ENCODE results near the gene NDUFA11. TPM values are rescaled to one million over a fixed set of nuclear protein-coding genes. Genes with fewer than 3 reads are reported as not detected.

The NDUFA11 gene
- polyA plus RNA-seq (ENCODE audit: insufficient read length in 10 of 10), result 100 to 1,000 TPM; 142 to 217 (median 157) TPM
- long read RNA-seq, donor 1, transcript NDUFA11-201 (4 exons, 539 nt), result major isoform, 180 of 204 reads
- long read RNA-seq, donor 1, transcript NDUFA11-204 (2 exons, 403 nt), result minor isoform, 6 of 204 reads
- long read RNA-seq, donor 1, transcript NDUFA11-205 (3 exons, 2,154 nt), result minor isoform, 8 of 204 reads
- long read RNA-seq, donor 1, partial matches to known transcripts, result 7 of 204 reads
- long read RNA-seq, donor 1, other reads (novel, unspliced or antisense), result 0 of 204 reads
- long read RNA-seq, donor 2, transcript NDUFA11-204 (2 exons, 403 nt), result minor isoform, 5 of 201 reads
- long read RNA-seq, donor 2, transcript NDUFA11-205 (3 exons, 2,154 nt), result minor isoform, 5 of 201 reads
- long read RNA-seq, donor 2, transcript NDUFA11-201 (4 exons, 539 nt), result major isoform, 182 of 201 reads
- long read RNA-seq, donor 2, partial matches to known transcripts, result 7 of 201 reads
- long read RNA-seq, donor 2, other reads (novel, unspliced or antisense), result 0 of 201 reads
- long read RNA-seq, donor 3, result 0 reads
- long read RNA-seq, donor 4, transcript NDUFA11-204 (2 exons, 403 nt), result minor isoform, 5 of 158 reads
- long read RNA-seq, donor 4, transcript NDUFA11-201 (4 exons, 539 nt), result major isoform, 150 of 158 reads
- long read RNA-seq, donor 4, partial matches to known transcripts, result 0 of 158 reads
- long read RNA-seq, donor 4, other reads (novel, unspliced or antisense), result 0 of 158 reads
- long read RNA-seq, donor 5, transcript NDUFA11-205 (3 exons, 2,154 nt), result minor isoform, 7 of 305 reads
- long read RNA-seq, donor 5, transcript NDUFA11-201 (4 exons, 539 nt), result major isoform, 278 of 305 reads
- long read RNA-seq, donor 5, partial matches to known transcripts, result 17 of 305 reads
- long read RNA-seq, donor 5, other reads (novel, unspliced or antisense), result 0 of 305 reads
- long read RNA-seq, donor 6, transcript NDUFA11-201 (4 exons, 539 nt), result major isoform, 176 of 211 reads
- long read RNA-seq, donor 6, transcript NDUFA11-205 (3 exons, 2,154 nt), result minor isoform, 5 of 211 reads
- long read RNA-seq, donor 6, partial matches to known transcripts, result 23 of 211 reads
- long read RNA-seq, donor 6, other reads (novel, unspliced or antisense), result 0 of 211 reads
- long read RNA-seq, donor 7, transcript NDUFA11-201 (4 exons, 539 nt), result major isoform, 88 of 95 reads
- long read RNA-seq, donor 7, partial matches to known transcripts, result 0 of 95 reads
- long read RNA-seq, donor 7, other reads (novel, unspliced or antisense), result 0 of 95 reads
- long read RNA-seq, donor 8, transcript NDUFA11-204 (2 exons, 403 nt), result minor isoform, 5 of 125 reads
- long read RNA-seq, donor 8, transcript NDUFA11-201 (4 exons, 539 nt), result major isoform, 115 of 125 reads
- long read RNA-seq, donor 8, partial matches to known transcripts, result 0 of 125 reads
- long read RNA-seq, donor 8, other reads (novel, unspliced or antisense), result 0 of 125 reads
- long read RNA-seq, donor 9, transcript NDUFA11-201 (4 exons, 539 nt), result major isoform, 22 of 23 reads
- long read RNA-seq, donor 9, partial matches to known transcripts, result 0 of 23 reads
- long read RNA-seq, donor 9, other reads (novel, unspliced or antisense), result 0 of 23 reads

GRCh38 chr19:5903624-5904351 is at the start of gene NDUFA11:
Gene NDUFA11 (minus strand): TSS chr19:5903790. CDS start chr19:5903708, 82 bp downstream.
- DNase-seq, result peak; percentile 95 to 100 (median 97)

GRCh38 chr19:5953030-5953589 is 49.5 kb upstream of the NDUFA11 start:
- no peak for DNase-seq

DNA sequence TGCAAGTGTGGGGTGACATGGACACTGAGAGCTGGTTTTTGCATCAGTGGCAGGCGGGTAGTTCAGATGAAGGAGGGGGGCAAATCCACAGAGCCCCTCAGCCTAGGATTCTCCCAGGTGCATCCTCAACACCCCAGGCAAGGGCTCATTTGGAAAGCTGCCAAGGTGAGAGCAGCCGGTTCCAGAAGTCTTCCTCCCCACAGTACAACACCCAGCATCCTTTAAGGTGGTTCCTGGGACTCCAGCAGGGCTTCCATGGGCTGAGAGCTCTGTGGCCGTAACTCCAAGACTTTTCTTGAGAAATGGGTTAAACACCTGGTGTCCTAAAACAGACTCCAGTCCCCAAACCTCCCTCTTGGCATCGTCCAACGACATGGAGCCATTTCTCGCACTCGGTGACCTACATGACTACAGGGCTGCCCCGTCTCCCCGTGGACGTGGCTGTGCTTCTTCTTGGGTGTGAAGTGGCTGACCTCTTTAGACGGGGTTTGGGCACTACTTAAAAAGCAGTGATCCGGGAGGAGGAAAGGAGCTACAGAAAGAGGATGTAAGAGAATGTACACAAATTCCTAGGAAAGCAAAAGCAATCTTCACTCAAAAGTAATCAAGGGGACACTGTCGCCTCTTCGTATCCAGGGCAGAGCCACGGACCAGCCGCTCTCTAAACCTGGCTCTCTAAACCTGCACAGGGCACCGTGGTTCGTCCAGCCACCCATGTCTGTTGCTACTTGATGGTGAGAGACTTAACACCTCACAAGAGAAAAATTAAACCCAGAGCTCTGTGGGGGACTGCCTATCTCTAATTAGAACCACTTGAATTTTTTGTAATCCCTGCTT is 48.8 kb upstream of the NDUFA11 start:
- peak in 1 of 3 donors; percentile 28 for DNase-seq

GRCh38 chr19:5951338-5951861 is 47.8 kb upstream of the NDUFA11 start:
- peak in 1 of 3 donors; percentile 35 for DNase-seq

DNA sequence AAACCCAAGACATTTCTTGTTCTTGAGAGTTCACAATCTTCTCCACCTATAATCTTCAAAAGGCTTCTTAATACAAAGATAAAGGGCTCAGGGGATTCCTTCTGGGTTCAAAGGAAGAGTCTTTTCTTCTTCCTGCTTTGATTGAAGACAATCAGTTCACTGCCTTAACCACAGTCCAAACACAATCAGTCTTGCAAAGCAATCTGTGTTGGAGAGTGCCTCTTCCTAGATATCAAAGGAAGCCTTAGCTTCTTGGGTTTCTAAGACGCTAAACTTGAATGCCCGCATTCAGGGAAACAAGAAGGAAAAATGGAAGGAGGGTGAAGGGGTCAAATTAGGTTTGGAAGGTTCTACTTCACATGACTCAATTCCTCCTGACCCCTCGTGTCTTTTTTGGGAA is 47.2 kb upstream of the NDUFA11 start:
- DNase-seq, result no peak

- DNase-seq, result no peak
Measured at GRCh38 chr19:5949792-5950305, 46.3 kb upstream of the NDUFA11 start.

DNA sequence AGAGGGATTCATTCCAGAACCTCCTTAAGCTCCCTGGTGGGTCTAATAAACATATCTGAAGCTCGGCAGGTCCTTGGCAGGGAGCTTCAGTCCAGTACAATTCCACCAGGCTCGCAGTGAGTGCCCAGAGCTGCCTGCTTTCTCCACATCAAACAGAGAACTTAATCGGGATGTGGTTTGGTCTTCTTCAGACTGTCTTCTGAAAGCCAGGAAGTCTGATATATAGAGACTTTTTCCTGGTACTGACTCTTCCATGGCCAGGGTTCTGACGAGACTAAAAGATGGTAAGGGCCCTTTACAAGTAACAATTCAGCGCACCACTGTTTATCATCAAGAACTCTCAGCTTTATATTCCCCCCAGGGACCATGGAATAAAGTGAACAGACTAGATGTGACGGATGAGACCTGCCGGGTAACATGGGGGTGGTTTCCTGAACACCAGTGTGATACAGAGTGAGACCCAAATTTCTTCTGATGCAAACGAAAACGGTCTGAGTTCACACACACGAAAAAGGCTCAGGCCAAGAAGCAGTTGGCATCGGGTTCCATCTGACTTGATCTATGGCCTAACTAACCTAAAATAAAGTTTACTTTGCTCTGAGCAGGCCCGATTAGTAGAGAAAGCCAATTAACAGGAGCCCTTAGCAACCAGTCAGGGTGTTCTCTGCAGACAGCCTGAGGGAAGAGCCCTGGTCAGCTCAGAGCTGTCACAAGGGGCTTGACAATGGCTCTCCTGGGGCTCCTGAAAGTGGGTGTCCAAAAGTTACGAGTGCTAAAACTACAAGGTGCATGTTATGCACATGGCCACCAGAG is 45.4 kb upstream of the NDUFA11 start:
- DNase-seq, result no peak

DNA sequence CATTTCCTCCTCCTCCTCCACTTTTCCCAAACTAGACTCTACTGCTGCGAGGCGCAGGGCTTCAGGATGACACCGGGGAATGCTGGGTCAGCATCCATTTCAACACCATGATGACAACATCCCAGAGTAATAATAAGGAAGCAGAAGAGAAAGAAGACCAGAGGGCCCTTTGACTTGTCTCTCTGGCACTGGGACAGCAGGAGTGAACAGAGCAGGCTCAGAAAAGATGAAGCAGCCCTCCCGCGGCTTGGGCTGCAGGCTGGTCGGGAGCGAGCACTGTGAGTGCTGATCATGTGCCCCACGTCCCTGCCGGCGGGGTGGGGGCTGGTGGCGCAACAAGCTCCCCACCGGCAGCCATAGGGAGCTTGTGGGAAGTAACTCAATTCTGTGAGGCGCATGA is 43.8 kb upstream of the NDUFA11 start:
- peak in 1 of 3 donors; percentile 78 for DNase-seq

DNA sequence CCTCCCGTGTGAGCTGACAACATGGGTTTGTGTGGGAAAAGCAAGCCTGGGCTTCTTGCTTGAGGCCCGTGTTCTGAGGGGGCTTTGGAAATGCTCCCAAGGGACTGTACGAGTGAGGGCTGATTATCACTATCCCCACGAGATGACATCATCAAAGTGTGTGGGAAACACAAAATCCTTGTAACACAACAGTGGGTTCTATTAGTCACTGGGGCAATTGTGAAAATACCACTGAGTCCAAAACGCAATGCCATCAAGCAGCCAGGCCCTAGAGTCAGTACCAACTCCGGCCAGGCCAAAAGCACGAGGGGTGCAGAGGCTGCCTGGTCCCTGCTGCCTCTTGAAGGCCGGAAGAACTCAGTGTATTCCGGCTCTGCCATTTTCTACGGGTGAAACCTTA is 40.0 kb upstream of the NDUFA11 start:
- DNase-seq, result no peak

- peak; percentile 42 to 88 (median 58) for DNase-seq
Measured at GRCh38 chr19:5943045-5943444, 39.5 kb upstream of the NDUFA11 start.

DNA sequence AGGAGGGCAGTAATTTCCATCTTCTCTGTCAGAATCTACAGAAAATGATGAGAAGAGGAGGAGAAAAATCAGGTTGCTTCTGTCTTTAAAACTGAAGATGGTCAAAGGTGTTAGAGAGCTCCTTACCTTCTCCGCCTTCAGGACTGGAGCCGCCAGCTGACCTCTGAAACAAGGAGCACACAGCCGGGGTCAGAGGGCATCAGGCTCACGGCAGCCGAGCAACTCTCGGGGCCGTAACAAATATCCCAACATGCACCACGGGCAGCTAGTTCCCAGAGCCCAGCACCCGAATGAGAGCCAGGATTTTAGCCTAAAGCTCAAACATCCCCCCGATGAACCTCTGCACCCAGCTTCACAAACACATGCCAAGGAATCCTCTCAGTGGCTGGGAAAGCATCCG is 38.1 kb upstream of the NDUFA11 start:
- no peak for DNase-seq

DNA sequence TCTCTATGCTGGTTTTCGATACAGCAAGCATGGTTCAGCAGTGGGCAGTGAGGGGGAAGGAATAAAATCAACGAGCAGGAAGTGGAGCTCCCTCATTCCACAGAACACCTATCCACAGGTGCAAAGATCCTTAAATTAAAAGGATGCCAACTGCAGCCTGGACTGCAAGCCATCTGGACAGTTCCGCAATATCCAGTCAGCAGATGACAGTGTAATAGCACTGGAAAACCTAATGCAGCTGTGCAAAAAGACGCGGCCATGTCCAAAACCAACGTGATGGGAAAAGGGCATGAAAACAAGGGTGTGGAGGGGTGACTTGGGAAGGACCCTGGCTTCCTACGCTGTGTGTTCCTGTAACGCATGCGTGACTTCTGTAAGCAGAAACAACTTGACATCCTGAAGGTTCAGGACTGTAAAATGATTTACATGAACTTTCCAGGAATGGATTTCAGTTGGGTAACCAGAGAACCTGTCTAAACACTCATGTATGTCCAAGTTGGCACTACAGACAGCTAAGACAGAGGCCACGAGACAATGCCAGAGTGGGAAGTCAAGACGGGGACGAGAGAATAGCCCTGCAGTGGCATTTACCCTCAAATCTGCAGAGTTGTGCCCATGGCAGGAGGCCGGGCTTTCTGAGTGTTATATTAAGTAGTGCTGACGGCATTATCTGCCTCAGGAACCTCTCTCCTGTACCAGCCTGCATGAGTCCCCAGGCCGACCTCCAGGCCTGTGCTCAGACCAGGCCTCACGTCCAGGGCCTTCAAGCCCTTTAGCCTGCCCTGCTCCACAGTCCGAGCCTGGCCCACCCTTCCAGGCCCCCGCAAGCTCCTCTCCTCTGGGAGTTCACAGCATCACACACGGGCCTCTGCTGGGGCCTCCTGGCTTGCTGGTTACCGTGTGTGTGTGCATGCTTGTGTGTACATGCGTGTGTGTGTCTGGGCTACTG is 36.9 kb upstream of the NDUFA11 start:
- no peak for DNase-seq

GRCh38 chr19:5937550-5937949 is 34.0 kb upstream of the NDUFA11 start:
- no peak for DNase-seq

DNA sequence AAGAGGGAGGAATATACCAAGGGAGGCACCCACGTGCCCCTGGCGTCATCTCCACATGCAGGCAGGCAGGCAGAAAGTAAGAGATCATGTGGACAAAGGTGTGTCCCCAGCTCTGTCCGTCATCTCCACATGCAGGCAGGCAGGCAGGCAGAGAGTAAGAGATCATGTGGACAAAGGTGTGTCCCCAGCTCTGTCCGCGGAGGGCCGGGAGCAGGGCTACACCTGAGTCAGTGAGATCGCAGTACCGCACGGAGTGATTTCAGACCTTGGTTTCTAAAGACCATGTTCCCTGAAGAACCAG is 32.7 kb upstream of the NDUFA11 start:
- no peak for DNase-seq

DNA sequence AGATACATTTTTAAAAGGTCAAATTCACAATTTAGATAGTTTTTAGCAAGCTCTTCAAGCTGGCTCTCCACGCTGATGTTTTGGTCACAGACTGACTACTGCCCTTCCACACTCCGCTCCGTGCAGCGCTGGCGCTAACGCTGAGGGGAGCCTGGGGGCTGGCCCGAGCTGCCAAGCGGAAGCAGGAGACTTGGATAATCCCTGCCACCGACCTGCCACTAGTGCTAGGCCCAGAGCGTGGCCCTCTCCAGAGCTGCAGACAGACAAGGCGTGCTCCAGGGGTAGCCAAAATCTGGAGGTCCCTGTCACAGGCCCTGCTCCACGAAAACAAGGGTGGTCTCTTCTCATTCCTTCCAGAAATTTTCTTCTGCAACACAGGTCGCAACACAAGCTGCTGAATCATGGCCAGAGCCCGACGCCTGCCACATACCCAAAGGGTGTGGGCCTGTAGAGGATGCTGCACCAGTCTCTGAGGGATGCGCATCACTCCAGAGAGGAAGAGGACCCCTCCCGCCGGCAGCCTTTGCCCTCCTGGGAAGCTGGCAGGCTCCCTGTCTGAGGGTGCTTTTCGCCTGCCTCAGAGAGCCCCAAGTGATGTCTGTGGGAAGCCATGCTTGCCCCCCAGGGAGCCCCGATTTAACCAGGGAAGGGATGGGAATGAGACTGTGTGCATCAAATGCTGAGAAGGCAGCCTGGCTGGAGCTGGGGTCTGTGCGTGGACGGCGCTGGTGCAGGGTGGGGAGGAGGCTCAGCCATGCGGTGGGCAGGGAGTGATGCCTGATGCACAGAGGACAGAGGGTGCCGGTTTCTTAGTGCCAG is 32.1 kb upstream of the NDUFA11 start:
- no peak for DNase-seq
